ENCODE data around the gene ITIH4. TPM values are rescaled to one million over a fixed set of nuclear protein-coding genes. Genes with fewer than 3 reads are reported as not detected.
A peak's percentile ranks its signal among the peaks of the same experiment; 100 is the strongest.

Gene ITIH4
- total RNA-seq, 6 experiments from 2014 or later, result 1,573 to 4,137 (median 3,531) TPM

- peak; percentile 66 to 87 (median 85) for DNase-seq
- Histone ChIP-seq H3K36me3 (peaks cover 0 to 56% (median 24%) of the 10 kb centered on the region in 4 donors), H3K9me3 (no peaks in the 10 kb centered on the region), H3K4me1 (peaks cover 2 to 81% (median 40%) of the 10 kb centered on the region in 4 donors), H3K27ac (peak overlapping the region; percentile 75 to 90 (median 89)), H3K27me3 (no peaks in the 10 kb centered on the region), H3K4me3 (peak overlapping the region; percentile 48 to 75 (median 70))
- ATAC-seq, result peak; percentile 29 to 64 (median 58)
- intact Hi-C loops (cut with DNase I), result no loop called here
- no peak for TF ChIP-seq CTCF (IDR thresholded peaks at IDR 0.05)
- peak; percentile 54 for TF ChIP-seq POLR2A (IDR thresholded peaks at IDR 0.05)
- WGBS (ENCODE audit: insufficient coverage, low coverage, low lambda C conversion rate, missing lambda C conversion rate), result 6% methylated on average over 3 of the region's 9 CpGs
Measured at GRCh38 chr3:52795298-52795900, 35.1 kb downstream of the ITIH4 start.

GRCh38 chr3:52794612-52795099 is 35.8 kb downstream of the ITIH4 start, which contains the start of gene ITIH3:
ITIH3 (plus strand) TSS chr3:52794796; CDS start chr3:52794804, 8 bp downstream.
- WGBS (ENCODE audit: insufficient coverage, low coverage, low lambda C conversion rate, missing lambda C conversion rate), result 44% methylated on average over 4 of the region's 10 CpGs
- peak within 1 kb of the TSS; percentile 75 to 90 (median 89) for H3K27ac ChIP-seq
- peaks cover 0 to 56% (median 19%) of the 10 kb centered on the region in 4 donors for H3K36me3 ChIP-seq
- no peak for TF ChIP-seq CTCF (IDR thresholded peaks at IDR 0.05)
- peak; percentile 94 for TF ChIP-seq POLR2A (IDR thresholded peaks at IDR 0.05)
- ATAC-seq (peak; percentile 65 to 80 (median 75)), DNase-seq (peak; percentile 89 to 93 (median 90))
- H3K9me3 ChIP-seq, result no peaks in the 10 kb centered on the region
- no peaks in the 10 kb centered on the region for H3K27me3 ChIP-seq
- peak within 1 kb of the TSS; percentile 48 to 75 (median 70) for H3K4me3 ChIP-seq
- intact Hi-C loops (cut with DNase I), result no loop called here
- peaks cover 2 to 83% (median 40%) of the 10 kb centered on the region in 4 donors for H3K4me1 ChIP-seq

GRCh38 chr3:52793702-52794611 is 36.5 kb downstream of the ITIH4 start:
- DNase-seq, result no peak
- Histone ChIP-seq H3K36me3 (peaks cover 0 to 55% (median 16%) of the 10 kb centered on the region in 4 donors), H3K27ac (peak overlapping the region; percentile 75 to 90 (median 89)), H3K9me3 (no peaks in the 10 kb centered on the region), H3K4me1 (peaks cover 2 to 81% (median 37%) of the 10 kb centered on the region in 4 donors), H3K27me3 (no peaks in the 10 kb centered on the region), H3K4me3 (peak overlapping the region; percentile 48 to 75 (median 70))
- 40% methylated on average over 9 of the region's 9 CpGs for WGBS (ENCODE audit: insufficient coverage, low coverage, low lambda C conversion rate, missing lambda C conversion rate)
- TF ChIP-seq CTCF (IDR thresholded peaks at IDR 0.05), result no peak
- no peak for TF ChIP-seq POLR2A (IDR thresholded peaks at IDR 0.05)
- intact Hi-C loops (cut with DNase I), result no loop called here
- ATAC-seq, result peak; percentile 39 to 60 (median 57)

GRCh38 chr3:52792961-52793695 is 37.3 kb downstream of the ITIH4 start:
- H3K27ac ChIP-seq, result peak overlapping the region; percentile 75 to 90 (median 89)
- 40% methylated on average over 5 of the region's 18 CpGs for WGBS (ENCODE audit: insufficient coverage, low coverage, low lambda C conversion rate, missing lambda C conversion rate)
- no peaks in the 10 kb centered on the region for H3K9me3 ChIP-seq
- no peaks in the 10 kb centered on the region for H3K27me3 ChIP-seq
- H3K4me1 ChIP-seq, result peaks cover 2 to 81% (median 34%) of the 10 kb centered on the region in 4 donors
- intact Hi-C loops (cut with DNase I), result no loop called here
- ATAC-seq (peak; percentile 2 to 23 (median 6)), DNase-seq (no peak)
- H3K4me3 ChIP-seq, result no peak overlapping the region
- H3K36me3 ChIP-seq, result peaks cover 0 to 57% (median 16%) of the 10 kb centered on the region in 4 donors
- TF ChIP-seq POLR2A (IDR thresholded peaks at IDR 0.05) (no peak), CTCF (IDR thresholded peaks at IDR 0.05) (no peak)
